GM21825 (cell line): Measurements from ENCODE around the gene EPHA2.

Experiments used
- ATAC-seq: cut with Tn5 transposase; IDR thresholded peaks from one replicate; pipeline ENCODE4 v1.9.1; 2021; ENCODE audit warnings: mild to moderate bottlenecking, moderate library complexity; ENCODE audit not compliant: unreplicated experiment

EPHA2 gene

GRCh38 chr1:16184557-16185303 lies 28.9 kb upstream of the EPHA2 start:
- no peak for ATAC-seq

- no peak for ATAC-seq
Measured at GRCh38 chr1:16183765-16184556, 28.1 kb upstream of the EPHA2 start.

GRCh38 chr1:16183179-16183578 lies 27.3 kb upstream of the EPHA2 start:
- ATAC-seq: no peak

DNA sequence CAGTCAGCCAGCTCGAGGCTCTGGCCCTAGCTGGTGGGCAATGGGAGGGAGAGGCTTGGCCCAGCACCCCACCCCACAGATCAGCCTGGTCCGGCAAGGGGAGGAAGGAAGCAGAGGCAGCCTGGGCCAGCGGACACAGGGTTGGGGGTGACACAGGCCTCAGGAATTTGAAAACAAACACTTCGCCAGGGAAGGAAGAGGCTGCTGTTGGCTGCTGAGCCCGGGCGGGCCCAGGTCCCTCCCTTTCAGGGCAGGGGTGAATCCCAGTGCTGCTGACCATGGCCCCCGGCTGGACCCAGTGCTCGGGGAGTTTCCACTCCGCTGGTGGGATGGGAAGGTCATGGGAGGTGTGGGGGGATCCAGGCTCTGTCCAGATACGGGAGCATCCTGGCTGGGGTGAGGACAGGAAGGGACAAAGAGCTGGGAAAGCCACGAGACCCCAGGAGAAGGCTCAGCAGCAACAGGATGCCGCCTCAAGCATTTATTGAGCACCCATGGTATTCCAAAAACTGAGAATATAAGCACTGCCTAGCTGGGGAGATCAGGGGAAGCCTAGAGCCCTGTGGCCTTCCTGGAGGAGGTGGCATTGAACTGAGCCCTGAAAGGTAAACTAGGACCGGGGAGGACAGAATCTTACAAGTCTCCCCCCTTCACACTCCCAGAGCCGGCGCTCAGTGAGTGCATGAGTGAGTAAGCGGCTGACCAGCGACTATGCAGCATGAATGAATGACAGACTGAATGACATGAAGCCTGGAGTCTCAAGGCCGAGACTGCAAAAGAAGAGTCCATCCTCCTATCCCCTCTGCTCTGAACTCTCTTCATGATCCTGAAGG lies 26.2 kb upstream of the EPHA2 start:
- no peak for ATAC-seq

GRCh38 chr1:16180291-16180824 lies 24.5 kb upstream of the EPHA2 start:
- no peak for ATAC-seq

GRCh38 chr1:16178596-16179497 lies 23.0 kb upstream of the EPHA2 start:
- no peak for ATAC-seq

GRCh38 chr1:16177306-16177705 lies 21.4 kb upstream of the EPHA2 start:
- ATAC-seq: no peak

- no peak for ATAC-seq
Measured at GRCh38 chr1:16176653-16177052, 20.8 kb upstream of the EPHA2 start.

GRCh38 chr1:16175610-16176553 lies 20.0 kb upstream of the EPHA2 start:
- no peak for ATAC-seq

DNA sequence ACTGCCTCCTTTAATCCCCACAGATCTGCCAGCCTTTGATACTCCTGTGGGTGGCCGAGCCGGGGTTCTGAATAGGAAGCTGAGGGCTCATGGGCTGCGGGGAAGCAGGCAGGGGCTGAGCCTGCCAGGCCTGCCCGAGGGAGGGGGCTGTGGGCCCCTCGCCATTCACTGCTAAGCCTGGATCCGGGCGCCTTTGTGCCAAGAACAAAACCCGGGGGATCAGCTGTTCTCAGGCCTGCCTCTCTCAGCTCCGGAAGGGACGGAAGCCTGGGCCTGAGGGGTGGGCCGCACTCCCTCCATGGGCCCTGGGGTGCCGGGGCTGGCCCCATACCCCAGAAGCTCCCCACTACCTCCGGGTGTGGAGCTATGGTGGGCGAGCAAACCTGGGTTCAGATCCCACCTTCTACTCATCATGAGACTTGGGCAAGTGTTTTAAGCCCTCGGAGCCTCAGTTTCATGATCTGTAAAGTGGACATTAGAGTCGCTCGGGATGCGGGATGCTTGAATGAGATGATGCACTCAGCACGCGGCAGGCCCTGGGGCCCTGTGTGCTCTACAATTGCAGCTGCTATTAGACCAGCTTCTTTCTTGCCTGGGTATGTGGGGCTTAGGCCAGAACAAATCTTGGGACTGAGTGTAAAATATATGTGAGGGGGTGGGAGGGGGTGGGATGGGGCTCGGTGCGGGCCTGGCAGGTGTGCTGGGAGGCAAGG lies 19.2 kb upstream of the EPHA2 start:
- no peak for ATAC-seq

DNA sequence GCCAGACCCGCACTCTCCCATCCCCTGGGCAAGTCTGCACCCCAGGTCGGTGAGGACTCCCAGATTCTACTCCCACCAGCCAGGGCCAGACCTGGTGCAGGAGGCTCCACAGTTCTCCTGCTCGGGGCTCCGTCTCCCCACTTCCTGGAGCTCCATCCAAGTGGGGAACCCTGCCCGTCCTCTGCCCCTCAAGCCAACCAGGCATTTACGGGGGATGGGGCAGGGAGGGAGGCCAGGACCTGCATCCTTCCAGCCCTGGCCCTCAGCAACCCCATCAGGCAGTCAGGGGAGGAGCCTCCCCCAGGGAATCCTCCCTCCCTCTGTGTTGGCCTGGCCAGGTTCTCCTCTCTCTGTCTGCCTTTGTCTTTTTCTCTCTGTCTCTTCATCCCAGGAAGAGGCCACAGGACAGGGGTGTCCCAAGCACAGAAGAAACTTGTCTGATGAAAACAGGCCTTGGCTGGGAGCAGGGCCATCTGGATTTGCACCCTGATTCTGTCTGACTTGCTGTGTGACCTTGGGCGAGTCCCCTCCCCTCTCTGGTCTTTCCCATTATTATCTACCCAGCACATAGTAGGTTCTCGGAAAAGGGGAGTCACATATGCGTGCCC lies 18.5 kb upstream of the EPHA2 start:
- ATAC-seq: no peak

- ATAC-seq: no peak
Measured at GRCh38 chr1:16173447-16174260, 17.8 kb upstream of the EPHA2 start.

- ATAC-seq: no peak
Measured at GRCh38 chr1:16172964-16173446, 17.1 kb upstream of the EPHA2 start.

- no peak for ATAC-seq
Measured at GRCh38 chr1:16172218-16172830, 16.5 kb upstream of the EPHA2 start.

DNA sequence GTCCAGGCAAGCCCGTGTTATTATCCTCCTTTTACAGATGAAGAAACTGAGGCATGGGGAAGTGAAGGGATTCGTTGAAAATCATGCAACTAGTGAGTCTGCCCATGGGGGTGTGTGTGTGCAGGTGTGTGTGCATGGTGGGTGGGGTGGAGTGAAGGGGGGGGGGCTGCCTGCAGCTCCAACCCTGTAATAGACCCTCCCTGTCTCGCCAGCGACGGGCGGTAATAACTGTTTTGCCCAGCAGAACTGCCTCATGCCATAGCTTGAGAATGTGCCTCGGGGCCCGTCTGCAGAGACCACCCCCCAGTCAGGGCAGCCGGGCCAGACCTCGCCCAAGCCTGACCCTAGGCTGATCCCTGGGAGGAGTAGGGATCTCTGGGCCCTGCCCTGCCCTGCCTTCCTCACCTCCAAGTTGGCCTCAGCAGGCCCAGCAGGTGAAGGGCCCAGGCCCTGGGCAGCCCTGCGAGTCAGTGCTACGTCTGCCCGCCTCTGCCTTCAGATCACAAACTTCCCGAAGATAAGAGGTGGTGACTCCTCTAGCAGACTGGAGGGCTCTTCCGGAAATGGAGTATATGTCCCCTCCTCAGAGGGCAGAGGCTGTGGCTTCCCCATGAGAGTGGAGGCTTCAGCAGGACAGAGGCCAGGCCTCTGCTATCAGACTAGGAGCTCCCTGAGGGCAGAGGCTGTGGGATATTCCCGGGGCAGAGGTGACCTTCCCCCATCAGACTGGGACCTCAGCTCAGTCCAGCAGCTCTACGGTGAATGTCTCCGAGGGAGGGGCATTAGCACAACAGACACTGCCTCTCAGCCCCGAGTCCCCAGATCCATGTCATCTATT lies 15.7 kb upstream of the EPHA2 start:
- no peak for ATAC-seq

DNA sequence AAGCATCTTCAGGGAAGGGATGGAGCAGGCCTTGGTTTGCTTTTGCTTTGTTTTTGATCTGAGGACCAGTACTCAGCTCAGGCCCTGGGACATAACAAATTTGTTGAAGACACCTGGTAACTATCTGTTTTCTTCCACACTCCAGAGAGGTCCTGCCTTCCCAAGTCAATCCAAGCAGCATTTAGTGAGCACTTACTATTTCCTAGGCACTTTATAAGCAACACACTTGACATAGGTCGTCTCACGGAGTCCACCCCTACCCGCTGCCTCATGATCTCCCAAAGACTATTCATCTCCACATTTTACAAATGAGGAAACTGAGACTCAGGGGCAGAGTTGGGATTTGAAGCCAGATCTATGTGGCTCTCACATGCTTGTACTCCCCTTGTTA lies 14.4 kb upstream of the EPHA2 start:
- no peak for ATAC-seq
